Endothelial cell of umbilical vein (primary cell): ENCODE results near the gene ARPIN.

ENCODE experiments used
- CTCF ChIP-seq, 2 donors: IDR thresholded peaks; 1 replicate in 1 of 2; 2 replicates in 1 of 2; pipeline ENCODE4 v1.5.1; 2011; ENCODE audit warnings: low read length in 2 of 2, mild to moderate bottlenecking in 2 of 2, moderate library complexity in 2 of 2, control low read depth in 1 of 2, inconsistent platforms in 1 of 2, low read depth in 1 of 2; ENCODE audit not compliant: insufficient read depth in 1 of 2; ENCODE audit errors: extremely low read depth in 1 of 2
- EZH2 ChIP-seq: IDR thresholded peaks from 2 replicates; pipeline ENCODE4 v1.6.1; 2012; ENCODE audit warnings: borderline replicate concordance, low read depth, mild to moderate bottlenecking, moderate library complexity, low read length, inconsistent platforms; ENCODE audit not compliant: severe bottlenecking
- FOS ChIP-seq: IDR thresholded peaks from 2 replicates; pipeline ENCODE4 v1.6.1; 2011; ENCODE audit warnings: mild to moderate bottlenecking, low read length, moderate library complexity, borderline replicate concordance; ENCODE audit not compliant: insufficient read depth
- GATA2 ChIP-seq: IDR thresholded peaks from 2 replicates; pipeline ENCODE4 v1.7.0; 2011; ENCODE audit warnings: low read depth, mild to moderate bottlenecking, moderate library complexity, mixed read lengths, low read length; ENCODE audit not compliant: insufficient read length, insufficient read depth
- JUN ChIP-seq: IDR thresholded peaks from 2 replicates; pipeline ENCODE4 v1.6.1; 2011; ENCODE audit warnings: borderline replicate concordance, low read depth; ENCODE audit not compliant: insufficient read length, insufficient read depth
- POLR2A ChIP-seq: IDR thresholded peaks from 2 replicates; pipeline ENCODE4 v1.6.1; 2012; ENCODE audit warnings: low read depth, mild to moderate bottlenecking, control low read depth, low read length
- POLR2AphosphoS5 ChIP-seq: IDR thresholded peaks from 2 replicates; pipeline ENCODE4 v1.6.1; 2012; ENCODE audit warnings: low read depth, mild to moderate bottlenecking, control low read depth, low read length, moderate library complexity; ENCODE audit not compliant: insufficient read depth
- TF ChIP-seq, protein P1 (sequence below): IDR thresholded peaks from 2 replicates; pipeline ENCODE4 v1.6.1; 2011; ENCODE audit not compliant: insufficient read depth, insufficient read length

DNA sequence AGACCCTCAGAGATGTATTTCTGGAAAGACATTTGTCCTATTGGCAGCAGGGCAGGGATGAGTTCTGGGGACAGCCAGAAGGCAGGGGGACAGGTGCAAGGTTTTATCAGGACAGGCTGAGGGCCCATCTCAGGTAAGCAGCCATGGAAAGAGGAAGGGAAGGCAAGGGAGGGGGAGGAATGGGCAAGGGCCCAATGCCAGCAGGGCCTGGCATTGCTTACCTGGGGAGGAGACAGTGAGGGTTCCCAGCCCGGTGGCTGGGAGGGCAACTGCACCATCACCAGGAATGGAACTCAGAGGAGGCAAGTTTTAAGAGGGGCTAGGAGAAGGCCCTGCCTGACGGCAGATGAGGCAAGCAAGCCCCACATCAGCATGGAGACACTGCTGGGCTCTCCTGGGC, 3.1 kb downstream of the ARPIN start:
- no peak for TF ChIP-seq POLR2A
- TF ChIP-seq CTCF (IDR thresholded peaks at IDR 0.05; ENCODE audit: extremely low read depth in 1 of 2, insufficient read depth in 1 of 2, low read depth in 1 of 2, low read length in 2 of 2), result no peak
- TF ChIP-seq GATA2, result no peak
- TF ChIP-seq POLR2AphosphoS5, result no peak
- no peak for TF ChIP-seq EZH2
- TF ChIP-seq JUN, result no peak
- TF ChIP-seq, protein P1, sequence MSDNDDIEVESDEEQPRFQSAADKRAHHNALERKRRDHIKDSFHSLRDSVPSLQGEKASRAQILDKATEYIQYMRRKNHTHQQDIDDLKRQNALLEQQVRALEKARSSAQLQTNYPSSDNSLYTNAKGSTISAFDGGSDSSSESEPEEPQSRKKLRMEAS, result no peak
- TF ChIP-seq FOS, result no peak
